H9 (cell line): ENCODE measurements around the gene TSPAN5. TPM values are rescaled to one million over a fixed set of nuclear protein-coding genes. Genes with fewer than 3 reads are reported as not detected.

Source experiments
- DNase-seq: peaks from one replicate; pipeline ENCODE4 v3.0.0-alpha.2; 2017
- H2AFZ ChIP-seq: one replicate; pipeline ENCODE4 v1.6.1; 2013; ENCODE audit warnings: mild to moderate bottlenecking, low read length, control low read depth, moderate library complexity
- H2AK5ac ChIP-seq: 2 replicates; pipeline ENCODE4 v1.6.1; 2013; ENCODE audit warnings: low read length, control low read depth, mixed read lengths; ENCODE audit not compliant: insufficient read length
- H2BK120ac ChIP-seq: one replicate; pipeline ENCODE4 v1.6.1; 2013; ENCODE audit warnings: low read depth, mild to moderate bottlenecking, low read length, control low read depth, inconsistent platforms; ENCODE audit not compliant: poor library complexity, severe bottlenecking
- H2BK12ac ChIP-seq: 2 replicates; pipeline ENCODE4 v1.6.1; 2013; ENCODE audit warnings: low read length, control low read depth, mixed read lengths, low read depth; ENCODE audit not compliant: insufficient read length
- H2BK15ac ChIP-seq: 2 replicates; pipeline ENCODE4 v1.6.1; 2013; ENCODE audit warnings: low read depth, low read length, control low read depth
- H2BK20ac ChIP-seq: one replicate; pipeline ENCODE4 v1.6.1; 2013; ENCODE audit warnings: low read depth, mild to moderate bottlenecking, low read length, control low read depth, inconsistent platforms; ENCODE audit not compliant: poor library complexity, severe bottlenecking
- H2BK5ac ChIP-seq: 2 replicates; pipeline ENCODE4 v1.6.1; 2013; ENCODE audit warnings: low read length, control low read depth, mixed read lengths; ENCODE audit not compliant: insufficient read length
- H3K14ac ChIP-seq: 2 replicates; pipeline ENCODE4 v1.6.1; 2013; ENCODE audit warnings: low read length, control low read depth; ENCODE audit not compliant: insufficient read depth
- H3K18ac ChIP-seq: 2 replicates; pipeline ENCODE4 v1.6.1; 2013; ENCODE audit warnings: low read depth, mild to moderate bottlenecking, mixed read lengths, low read length, control low read depth; ENCODE audit not compliant: insufficient read length
- H3K23ac ChIP-seq: 2 replicates; pipeline ENCODE4 v1.6.1; 2013; ENCODE audit warnings: low read length, control low read depth, mixed read lengths, low read depth; ENCODE audit not compliant: insufficient read length
- H3K23me2 ChIP-seq: 2 replicates; pipeline ENCODE4 v1.6.1; 2013; ENCODE audit warnings: low read depth, mild to moderate bottlenecking, mixed read lengths, low read length, control low read depth; ENCODE audit not compliant: insufficient read length, poor library complexity, severe bottlenecking
- H3K27ac ChIP-seq: 2 replicates; pipeline ENCODE4 v1.5.1; 2013; ENCODE audit warnings: low read length, control low read depth, mixed read lengths, low read depth; ENCODE audit not compliant: insufficient read length
- H3K27me3 ChIP-seq: 2 replicates; pipeline ENCODE4 v1.6.1; 2013; ENCODE audit warnings: low read length, control low read depth, inconsistent platforms; ENCODE audit not compliant: insufficient read depth
- H3K4ac ChIP-seq: 2 replicates; pipeline ENCODE4 v1.6.1; 2013; ENCODE audit warnings: low read depth, mild to moderate bottlenecking, control low read depth, inconsistent platforms, low read length, moderate library complexity
- H3K4me1 ChIP-seq: 2 replicates; pipeline ENCODE4 v1.6.1; 2013; ENCODE audit warnings: low read length, control low read depth, inconsistent platforms; ENCODE audit not compliant: insufficient read depth
- H3K4me2 ChIP-seq: 2 replicates; pipeline ENCODE4 v1.6.1; 2013; ENCODE audit warnings: low read length, control low read depth, mixed read lengths; ENCODE audit not compliant: insufficient read length, insufficient read depth
- H3K56ac ChIP-seq: 2 replicates; pipeline ENCODE4 v1.6.1; 2013; ENCODE audit warnings: low read depth, mild to moderate bottlenecking, mixed read lengths, low read length, control low read depth; ENCODE audit not compliant: insufficient read length
- H3K79me1 ChIP-seq: 2 replicates; pipeline ENCODE4 v1.6.1; 2013; ENCODE audit warnings: low read depth, mild to moderate bottlenecking, moderate library complexity, low read length, control low read depth, inconsistent platforms; ENCODE audit not compliant: insufficient read depth, poor library complexity, severe bottlenecking
- H3K79me2 ChIP-seq: 2 replicates; pipeline ENCODE4 v1.6.1; 2013; ENCODE audit warnings: low read length, control low read depth, inconsistent platforms; ENCODE audit not compliant: insufficient read depth
- H3K9ac ChIP-seq: 2 replicates; pipeline ENCODE4 v1.6.1; 2013; ENCODE audit warnings: low read length, control low read depth, mixed read lengths; ENCODE audit not compliant: insufficient read length; ENCODE audit errors: extremely low read depth
- H3K9me3 ChIP-seq: one replicate; pipeline ENCODE4 v1.6.1; 2013; ENCODE audit warnings: low read depth, low read length, inconsistent platforms; ENCODE audit not compliant: control insufficient read depth
- H3T11ph ChIP-seq: one replicate; pipeline ENCODE4 v1.6.1; 2013; ENCODE audit warnings: mild to moderate bottlenecking, low read length, control low read depth, inconsistent platforms
- H4K20me1 ChIP-seq: one replicate; pipeline ENCODE4 v1.6.1; 2013; ENCODE audit not compliant: control insufficient read depth, insufficient read length, insufficient read depth
- H4K5ac ChIP-seq: 2 replicates; pipeline ENCODE4 v1.6.1; 2013; ENCODE audit warnings: low read depth, mild to moderate bottlenecking, mixed read lengths, low read length, control low read depth; ENCODE audit not compliant: insufficient read length
- H4K8ac ChIP-seq: replicated peaks from 2 replicates; pipeline ENCODE4 v1.6.1; 2013; ENCODE audit warnings: low read length, control low read depth, mixed read lengths, low read depth; ENCODE audit not compliant: insufficient read length
- H4K91ac ChIP-seq: 2 replicates; pipeline ENCODE4 v1.6.1; 2013; ENCODE audit warnings: low read depth, mild to moderate bottlenecking, moderate library complexity, mixed read lengths, low read length, control low read depth; ENCODE audit not compliant: insufficient read length
- H3K27ac Mint-ChIP-seq, 3 experiments: 2 replicates in 2 of 3; 3 replicates in 1 of 3; pipeline ENCODE4 v1.8.0; 2020 to 2021; ENCODE audit warnings: mixed read lengths in 3 of 3, mild to moderate bottlenecking in 1 of 3, moderate library complexity in 1 of 3
- H3K27me3 Mint-ChIP-seq: 2 replicates; pipeline ENCODE4 v1.8.0; 2021; ENCODE audit warnings: low read depth, mild to moderate bottlenecking, moderate library complexity, mixed read lengths
- H3K36me3 Mint-ChIP-seq, 3 experiments: 2 replicates in 2 of 3; 3 replicates in 1 of 3; pipeline ENCODE4 v1.8.0; 2020 to 2021; ENCODE audit warnings: low read depth in 3 of 3, mixed read lengths in 3 of 3; ENCODE audit not compliant: insufficient read depth in 1 of 3
- H3K4me1 Mint-ChIP-seq, 2 experiments: 2 replicates each; pipeline ENCODE4 v1.8.0; 2020; ENCODE audit warnings: mixed read lengths in 2 of 2
- H3K4me3 Mint-ChIP-seq, 2 experiments: 2 replicates in 1 of 2; 3 replicates in 1 of 2; pipeline ENCODE4 v1.8.0; 2020 to 2021; ENCODE audit warnings: mild to moderate bottlenecking in 2 of 2, mixed read lengths in 2 of 2, moderate library complexity in 1 of 2
- H3K9me3 Mint-ChIP-seq, 2 experiments: 2 replicates in 1 of 2; 3 replicates in 1 of 2; pipeline ENCODE4 v1.8.0; 2020; ENCODE audit warnings: mild to moderate bottlenecking in 2 of 2, mixed read lengths in 2 of 2, moderate library complexity in 1 of 2
- WGBS: extraction: QIAGEN DNeasy Blood & Tissue Kit; methylation state at CpG from one replicate; pipeline ENCODE4 v1.1.7; 2013; ENCODE audit warnings: missing lambda C conversion rate, low lambda C conversion rate, mixed read lengths; ENCODE audit not compliant: insufficient read length; ENCODE audit errors: extremely low coverage; 5-methylcytosine and 5-hydroxymethylcytosine counted together
- total RNA-seq: library from RNA; stranded (reverse); gene quantifications from 2 replicates; pipeline ENCODE4 v1.2.1, GENCODE V29; 2021
- TF ChIP-seq, protein P1 (sequence below): fragments of 200-600 bp; sonication (generic); conservative IDR thresholded peaks from 3 replicates; pipeline ENCODE4 v1.8.0; 2021; ENCODE audit warnings: antibody characterized with exemption, mild to moderate bottlenecking

The TSPAN5 gene
- total RNA-seq, 1 experiment from 2014 or later, result 7.0 TPM

DNA sequence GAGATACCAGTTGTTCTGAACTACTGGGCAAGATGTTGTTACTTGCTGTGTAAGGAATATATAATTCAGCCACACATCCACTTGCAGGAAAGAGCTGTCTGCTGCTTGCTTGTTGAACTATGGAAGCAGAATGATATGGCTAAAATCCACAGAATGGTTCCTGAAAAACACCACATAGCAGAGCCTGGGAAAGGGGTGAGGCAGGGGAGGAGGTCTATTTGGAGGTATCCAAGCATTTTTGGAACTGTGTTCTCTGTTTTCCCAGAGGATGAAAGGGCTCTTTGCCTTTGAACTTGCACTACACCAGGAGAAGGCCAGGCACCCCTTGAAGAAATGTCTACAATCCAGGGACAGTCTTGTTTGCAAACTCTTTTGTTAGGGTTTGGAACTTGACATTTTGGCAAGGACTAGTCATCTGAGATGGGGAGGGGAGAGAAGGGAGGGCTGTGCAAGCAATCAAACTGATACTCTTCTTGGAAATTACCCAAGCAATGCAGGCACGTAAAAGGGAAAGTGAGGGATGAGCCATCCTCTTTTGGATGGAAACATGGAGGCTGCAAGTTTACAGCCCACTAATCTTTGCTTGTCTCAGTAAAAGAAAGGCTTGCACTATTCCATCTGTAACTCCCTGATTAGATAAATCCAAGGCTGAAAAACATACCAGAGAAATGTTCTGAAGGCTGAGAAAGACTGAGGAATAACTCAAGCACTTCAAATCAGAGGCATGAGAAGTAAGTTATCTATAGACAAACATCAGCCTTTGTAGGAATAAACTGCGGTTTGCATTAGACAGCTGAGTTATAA lies 141.0 kb downstream of the TSPAN5 start:
- H3K4me2 ChIP-seq, result no peak overlapping the region
- no peak overlapping the region for H3T11ph ChIP-seq
- no peak overlapping the region for H2BK12ac ChIP-seq
- H3K36me3 Mint-ChIP-seq, result peaks cover 4 to 9% (median 9%) of the 10 kb centered on the region in 3 experiments
- peaks cover 2% of the 10 kb centered on the region for H3K79me1 ChIP-seq
- H3K79me2 ChIP-seq, result no peaks in the 10 kb centered on the region
- peaks cover 2 to 7% of the 10 kb centered on the region in 2 experiments; a peak in 4 of 5 replicates for H3K9me3 Mint-ChIP-seq
- DNase-seq, result no peak
- H3K27ac Mint-ChIP-seq, result no peak overlapping the region
- H3K18ac ChIP-seq, result no peak overlapping the region
- no peak overlapping the region for H3K23ac ChIP-seq
- no peak overlapping the region for H2BK5ac ChIP-seq
- no peak overlapping the region for H2AFZ ChIP-seq
- TF ChIP-seq, protein P1, sequence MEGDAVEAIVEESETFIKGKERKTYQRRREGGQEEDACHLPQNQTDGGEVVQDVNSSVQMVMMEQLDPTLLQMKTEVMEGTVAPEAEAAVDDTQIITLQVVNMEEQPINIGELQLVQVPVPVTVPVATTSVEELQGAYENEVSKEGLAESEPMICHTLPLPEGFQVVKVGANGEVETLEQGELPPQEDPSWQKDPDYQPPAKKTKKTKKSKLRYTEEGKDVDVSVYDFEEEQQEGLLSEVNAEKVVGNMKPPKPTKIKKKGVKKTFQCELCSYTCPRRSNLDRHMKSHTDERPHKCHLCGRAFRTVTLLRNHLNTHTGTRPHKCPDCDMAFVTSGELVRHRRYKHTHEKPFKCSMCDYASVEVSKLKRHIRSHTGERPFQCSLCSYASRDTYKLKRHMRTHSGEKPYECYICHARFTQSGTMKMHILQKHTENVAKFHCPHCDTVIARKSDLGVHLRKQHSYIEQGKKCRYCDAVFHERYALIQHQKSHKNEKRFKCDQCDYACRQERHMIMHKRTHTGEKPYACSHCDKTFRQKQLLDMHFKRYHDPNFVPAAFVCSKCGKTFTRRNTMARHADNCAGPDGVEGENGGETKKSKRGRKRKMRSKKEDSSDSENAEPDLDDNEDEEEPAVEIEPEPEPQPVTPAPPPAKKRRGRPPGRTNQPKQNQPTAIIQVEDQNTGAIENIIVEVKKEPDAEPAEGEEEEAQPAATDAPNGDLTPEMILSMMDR, result no peak
- no peaks in the 10 kb centered on the region for H4K20me1 ChIP-seq
- H4K5ac ChIP-seq, result no peak overlapping the region
- H3K4me3 Mint-ChIP-seq, result no peak overlapping the region
- H2AK5ac ChIP-seq, result no peak overlapping the region
- H4K91ac ChIP-seq, result no peak overlapping the region
- H3K4me1 ChIP-seq, result peaks cover 3% of the 10 kb centered on the region; the same call in 1 of the 2 replicates
- H3K27me3 Mint-ChIP-seq, result no peaks in the 10 kb centered on the region
- H3K23me2 ChIP-seq, result no peaks in the 10 kb centered on the region
- no peaks in the 10 kb centered on the region for H3K27me3 ChIP-seq
- H3K14ac ChIP-seq, result no peak overlapping the region
- no peak overlapping the region for H3K27ac ChIP-seq
- H2BK15ac ChIP-seq, result no peak overlapping the region
- no peak overlapping the region for H4K8ac ChIP-seq
- H3K4me1 Mint-ChIP-seq, result peaks cover 35 to 39% of the 10 kb centered on the region in 2 experiments
- H3K56ac ChIP-seq, result no peak overlapping the region
- H2BK120ac ChIP-seq, result no peak overlapping the region
- no peak overlapping the region for H2BK20ac ChIP-seq
- WGBS, result no CpG with 5 or more reads among the region's 2 CpGs
- no peak overlapping the region for H3K9ac ChIP-seq
- H3K4ac ChIP-seq, result no peak overlapping the region
- H3K9me3 ChIP-seq, result no peaks in the 10 kb centered on the region
